ENCODE measurements around the gene KPNA1.

KPNA1 gene

DNA sequence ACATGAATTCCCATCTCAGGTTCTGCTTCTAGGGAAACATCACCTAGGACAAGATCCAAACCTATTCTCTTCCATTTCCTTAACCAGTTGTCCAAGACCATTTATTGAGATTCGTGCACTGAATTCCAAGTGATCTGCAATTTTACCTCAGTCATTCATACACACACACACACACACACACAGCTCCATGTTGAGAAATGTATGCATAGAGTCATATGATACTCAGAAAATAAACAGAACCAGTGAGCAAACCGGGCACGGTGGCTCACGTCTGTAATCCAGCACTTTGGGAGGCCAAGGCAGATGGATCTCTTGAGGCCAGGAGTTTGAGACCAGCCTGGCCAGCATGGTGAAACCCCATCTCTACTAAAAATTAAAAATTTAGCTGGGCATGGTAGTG is 6.1 kb upstream of the KPNA1 start:
- no peak overlapping the region for H3K4me3 ChIP-seq (ENCODE audit: low read depth, low read length)
- TF ChIP-seq CTCF (IDR thresholded peaks at IDR 0.05; ENCODE audit: insufficient read depth, low read depth, low read length, missing control alignments): no peak
- no peak for DNase-seq (ENCODE audit: low read depth)

DNA sequence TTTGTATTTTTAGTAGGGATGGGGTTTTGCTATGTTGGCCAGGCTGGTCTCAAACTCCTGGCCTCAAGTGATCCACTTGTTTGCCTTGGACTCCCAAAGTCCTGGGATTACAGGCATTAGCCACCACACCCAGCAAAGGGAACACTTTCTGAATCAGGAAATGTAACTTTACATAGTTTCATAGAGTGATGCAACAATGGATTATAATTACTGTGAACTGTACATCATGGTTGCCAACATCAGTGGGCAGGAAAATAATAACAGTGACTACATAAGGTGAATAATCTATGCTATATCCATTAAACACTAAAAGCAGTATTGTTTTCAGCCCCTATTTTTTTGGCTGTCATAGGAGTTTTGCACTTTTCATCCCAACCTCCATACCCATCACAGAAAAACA is 5.0 kb upstream of the KPNA1 start:
- TF ChIP-seq CTCF (IDR thresholded peaks at IDR 0.05; ENCODE audit: insufficient read depth, low read depth, low read length, missing control alignments): no peak
- no peak for DNase-seq (ENCODE audit: low read depth)
- no peak overlapping the region for H3K4me3 ChIP-seq (ENCODE audit: low read depth, low read length)

- TF ChIP-seq CTCF (IDR thresholded peaks at IDR 0.05; ENCODE audit: insufficient read depth, low read depth, low read length, missing control alignments): no peak
- no peak overlapping the region for H3K4me3 ChIP-seq (ENCODE audit: low read depth, low read length)
- no peak for DNase-seq (ENCODE audit: low read depth)
Measured at GRCh38 chr3:122516846-122517360, 2.2 kb upstream of the KPNA1 start.

DNA sequence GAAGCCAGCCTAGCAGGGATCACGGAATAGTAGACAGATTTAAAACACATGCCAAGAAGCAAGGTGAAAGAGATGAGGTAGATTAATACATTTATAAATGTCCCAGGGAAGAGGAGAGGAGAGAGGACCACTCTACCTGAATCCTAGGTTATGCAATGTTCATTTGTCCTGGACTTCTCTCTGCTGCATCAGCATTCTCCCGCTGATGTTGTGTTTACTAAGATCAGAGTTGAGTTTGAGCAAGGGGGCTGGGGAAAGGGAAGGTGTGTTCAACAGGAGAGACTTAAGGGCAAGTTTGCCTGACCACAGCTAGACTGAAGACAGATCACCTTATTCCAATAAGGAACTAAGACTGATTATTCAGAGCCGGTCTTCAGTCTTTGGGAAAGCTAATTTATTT is 1.1 kb upstream of the KPNA1 start:
- no peak overlapping the region for H3K4me3 ChIP-seq (ENCODE audit: low read depth, low read length)
- DNase-seq (ENCODE audit: low read depth): no peak
- TF ChIP-seq CTCF (IDR thresholded peaks at IDR 0.05; ENCODE audit: insufficient read depth, low read depth, low read length, missing control alignments): no peak

DNA sequence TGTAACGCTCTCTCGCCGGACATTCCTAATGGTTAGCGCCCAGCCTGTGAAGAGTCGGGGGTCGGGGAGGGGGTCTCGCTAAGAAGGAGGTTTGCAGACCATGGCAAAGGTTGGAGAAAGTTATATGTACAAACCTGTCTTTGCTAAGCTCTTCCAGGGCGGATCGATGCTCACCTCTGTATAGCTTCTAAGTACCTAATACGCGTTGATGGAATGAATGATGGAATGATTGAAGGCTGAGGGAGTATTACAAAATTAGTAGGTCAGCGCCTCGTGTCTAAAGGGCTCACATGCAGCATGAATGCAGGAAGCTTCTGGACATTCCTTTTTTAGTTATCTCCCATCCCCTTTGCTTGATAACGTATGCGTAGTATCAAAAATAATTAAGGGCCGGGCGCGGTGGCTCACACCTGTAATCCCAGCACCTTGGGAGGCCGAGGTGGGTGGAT is 305 bp upstream of the KPNA1 start:
- no peak for DNase-seq (ENCODE audit: low read depth)
- peak overlapping the region; percentile 66 for H3K4me3 ChIP-seq (ENCODE audit: low read depth, low read length)
- no peak for TF ChIP-seq CTCF (IDR thresholded peaks at IDR 0.05; ENCODE audit: insufficient read depth, low read depth, low read length, missing control alignments)

- no peak for DNase-seq (ENCODE audit: low read depth)
- no peak for TF ChIP-seq CTCF (IDR thresholded peaks at IDR 0.05; ENCODE audit: insufficient read depth, low read depth, low read length, missing control alignments)
- H3K4me3 ChIP-seq (ENCODE audit: low read depth, low read length): peak overlapping the region; percentile 66
Measured at GRCh38 chr3:122513386-122514122, 1.2 kb downstream of the KPNA1 start.

DNA sequence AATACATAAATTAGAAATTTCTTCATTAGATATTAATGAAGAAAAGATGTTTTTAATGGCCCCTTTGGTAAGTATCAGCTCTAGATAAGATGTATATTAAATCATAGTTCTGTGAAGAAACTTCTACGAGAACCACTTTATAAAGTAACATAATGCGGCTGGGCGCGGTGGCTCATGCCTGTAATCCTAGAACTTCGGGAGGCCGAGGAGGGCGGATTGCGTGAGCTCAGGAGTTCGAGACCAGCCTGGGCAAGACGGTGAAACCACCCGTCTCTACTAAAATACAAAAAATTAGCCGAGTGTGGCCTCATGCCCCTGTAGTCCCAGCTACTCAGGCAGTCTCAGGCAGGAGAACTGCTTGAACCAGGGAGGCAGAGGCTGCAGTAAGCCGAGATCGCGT is 2.5 kb downstream of the KPNA1 start:
- TF ChIP-seq CTCF (IDR thresholded peaks at IDR 0.05; ENCODE audit: insufficient read depth, low read depth, low read length, missing control alignments): no peak
- DNase-seq (ENCODE audit: low read depth): no peak
- H3K4me3 ChIP-seq (ENCODE audit: low read depth, low read length): no peak overlapping the region

Measured in GM12865 (cell line).